Thoracic aorta (tissue), 2 donors: ENCODE data around the gene TUBGCP2. TPM values are rescaled to one million over a fixed set of nuclear protein-coding genes. Genes with fewer than 3 reads are reported as not detected.

ENCODE experiments used
- ATAC-seq: fragments of 150-250 bp; one replicate; pipeline ENCODE4 v1.8.0; 2017; ENCODE audit warnings: low read depth; ENCODE audit not compliant: insufficient number of reproducible peaks, low FRiP score
- DNase-seq: peaks from one replicate; pipeline ENCODE4 v3.0.0-alpha.2; 2020; ENCODE audit warnings: low spot score
- H3K27ac ChIP-seq, 2 donors: fragments of 200-600 bp; sonication (generic); 1 replicate in 1 of 2; 2 replicates in 1 of 2; pipeline ENCODE4 v1.5.1; 2016; ENCODE audit warnings: mild to moderate bottlenecking in 2 of 2, moderate library complexity in 2 of 2
- H3K27me3 ChIP-seq: fragments of 200-600 bp; sonication (generic); replicated peaks from 2 replicates; pipeline ENCODE4 v1.6.0; 2016; ENCODE audit warnings: mild to moderate bottlenecking; ENCODE audit not compliant: insufficient read depth
- H3K36me3 ChIP-seq: fragments of 200-600 bp; sonication (generic); one replicate; pipeline ENCODE4 v1.5.1; 2016
- H3K4me1 ChIP-seq, 2 donors: fragments of 200-600 bp; sonication (generic); 1 replicate in 1 of 2; 2 replicates in 1 of 2; pipeline versions ENCODE4 v1.5.1 to v1.6.0; 2016; ENCODE audit warnings: low read depth in 2 of 2, mild to moderate bottlenecking in 1 of 2; ENCODE audit not compliant: control insufficient read depth in 1 of 2
- H3K4me3 ChIP-seq: fragments of 200-600 bp; sonication (generic); 2 replicates; pipeline ENCODE4 v1.5.1; 2016; ENCODE audit warnings: mild to moderate bottlenecking
- H3K9me3 ChIP-seq: fragments of 200-600 bp; sonication (generic); 2 replicates; pipeline ENCODE4 v1.5.1; 2016
- CTCF ChIP-seq: fragments of 200-600 bp; sonication (generic); IDR thresholded peaks from one replicate; pipeline ENCODE4 v1.5.1; 2019; ENCODE audit warnings: antibody characterized with exemption
- total RNA-seq, 2 donors: library from RNA; depleted of rRNA; stranded (reverse); fragments of >200 nt; gene quantifications; one replicate each; pipeline versions ENCODE4 v1.1.0 to v1.2.3, GENCODE V29; 2016

Gene TUBGCP2
- total RNA-seq, 2 donors from 2014 or later: 51.2 to 65.5 TPM

DNA sequence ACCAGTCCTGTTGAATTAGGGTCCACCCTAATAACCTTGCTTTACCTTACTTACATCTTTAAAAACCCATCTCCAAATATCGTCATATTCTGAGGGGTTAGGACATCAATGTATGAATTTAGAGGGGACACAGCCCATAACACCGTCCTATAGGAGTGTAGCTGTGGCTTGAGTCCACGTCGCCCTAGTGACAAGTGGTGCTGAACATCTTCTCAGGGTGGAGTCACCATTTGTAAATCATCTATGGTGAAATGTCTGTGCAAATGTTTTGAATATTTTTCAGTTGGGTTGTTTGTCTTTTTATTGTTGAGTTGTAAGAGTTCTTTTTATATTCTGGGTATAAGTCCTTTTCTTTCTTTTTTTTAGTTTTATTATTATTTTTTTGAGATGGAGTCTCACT is 33.3 kb upstream of the TUBGCP2 start:
- Histone ChIP-seq H3K4me1 (no peaks in the 10 kb centered on the region), H3K36me3 (no peaks in the 10 kb centered on the region), H3K27me3 (no peaks in the 10 kb centered on the region), H3K27ac (no peak overlapping the region), H3K9me3 (no peaks in the 10 kb centered on the region), H3K4me3 (no peak overlapping the region)
- ATAC-seq: no peak
- no peak for TF ChIP-seq CTCF
- DNase-seq: no peak

GRCh38 chr10:133339708-133340380 is 31.2 kb upstream of the TUBGCP2 start:
- no peaks in the 10 kb centered on the region for H3K36me3 ChIP-seq
- TF ChIP-seq CTCF: no peak
- no peaks in the 10 kb centered on the region for H3K9me3 ChIP-seq
- H3K27me3 ChIP-seq: peaks cover 6% of the 10 kb centered on the region
- peaks cover 17 to 19% of the 10 kb centered on the region in 2 donors for H3K4me1 ChIP-seq
- no peak for DNase-seq
- H3K4me3 ChIP-seq: no peak overlapping the region
- ATAC-seq: no peak
- no peak overlapping the region for H3K27ac ChIP-seq

GRCh38 chr10:133338080-133339071 is 29.7 kb upstream of the TUBGCP2 start:
- H3K27me3 ChIP-seq: peaks cover 6% of the 10 kb centered on the region
- H3K4me3 ChIP-seq: no peak overlapping the region
- peaks cover 17 to 22% of the 10 kb centered on the region in 2 donors for H3K4me1 ChIP-seq
- TF ChIP-seq CTCF: no peak
- no peak for DNase-seq
- ATAC-seq: no peak
- H3K36me3 ChIP-seq: no peaks in the 10 kb centered on the region
- no peaks in the 10 kb centered on the region for H3K9me3 ChIP-seq
- H3K27ac ChIP-seq: no peak overlapping the region

DNA sequence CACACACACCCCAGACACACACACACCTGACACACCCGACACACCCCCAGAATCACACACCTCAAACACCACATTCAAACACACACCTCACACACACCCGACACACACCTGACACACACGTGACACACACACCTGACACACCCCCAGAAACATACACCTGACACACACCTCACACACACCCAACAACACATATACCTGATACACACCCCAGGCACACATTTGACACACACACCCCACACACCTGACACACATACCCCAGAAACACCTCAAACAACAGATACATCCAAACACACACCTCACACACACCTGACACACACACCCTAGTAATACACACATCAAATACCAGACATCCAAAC is 28.7 kb upstream of the TUBGCP2 start:
- DNase-seq (no peak), ATAC-seq (no peak)
- Histone ChIP-seq H3K27ac (no peak overlapping the region), H3K36me3 (no peaks in the 10 kb centered on the region), H3K4me1 (peaks cover 17 to 22% of the 10 kb centered on the region in 2 donors), H3K4me3 (no peak overlapping the region), H3K9me3 (no peaks in the 10 kb centered on the region), H3K27me3 (peaks cover 6% of the 10 kb centered on the region)
- no peak for TF ChIP-seq CTCF
